Mammary epithelial cell (primary cell): ENCODE measurements around the gene THEM4.

Experiments
- CTCF ChIP-seq, 2 donors: IDR thresholded peaks in 1 of 2; conservative IDR thresholded peaks in 1 of 2; 2 replicates each; pipeline ENCODE4 v1.5.1; 2011 to 2012; ENCODE audit warnings: inconsistent platforms in 2 of 2, low read length in 2 of 2, mild to moderate bottlenecking in 2 of 2, control low read depth in 1 of 2, low read depth in 1 of 2; ENCODE audit not compliant: insufficient read depth in 1 of 2; ENCODE audit errors: extremely low read depth in 1 of 2
- EZH2 ChIP-seq: IDR thresholded peaks from 2 replicates; pipeline ENCODE4 v1.6.1; 2012; ENCODE audit warnings: low read length, inconsistent platforms, borderline replicate concordance

- TF ChIP-seq EZH2 (no peak), CTCF (conservative IDR thresholded peaks at IDR 0.05 in 1 of 2, IDR thresholded peaks at IDR 0.05 in 1 of 2; ENCODE audit: extremely low read depth in 1 of 2, insufficient read depth in 1 of 2, low read depth in 1 of 2, low read length in 2 of 2) (no peak)
Observed at GRCh38 chr1:151909167-151910149, at the start of gene THEM4.
